ENCODE measurements around the gene TRIM52.

DNA sequence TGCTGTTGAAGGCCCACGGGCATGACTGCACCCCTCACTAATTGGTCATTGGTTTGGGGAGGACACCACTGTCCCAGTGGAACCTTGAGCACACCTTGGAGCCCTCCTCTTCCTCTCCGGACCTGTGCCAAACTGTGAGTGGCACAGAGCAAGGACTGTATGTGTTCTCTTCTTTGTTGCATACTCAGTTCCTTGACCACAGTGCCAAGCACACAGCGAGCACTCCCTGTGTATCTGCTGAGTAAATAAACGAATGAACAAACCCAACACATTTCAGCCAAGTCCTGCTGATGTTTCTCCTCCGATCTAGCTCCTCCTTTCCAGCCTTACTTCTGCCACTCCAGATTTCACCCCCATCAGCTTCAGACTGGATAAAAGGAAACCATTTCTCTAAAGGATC, 2.7 kb upstream of the TRIM52 start:
- TF ChIP-seq, protein P1, sequence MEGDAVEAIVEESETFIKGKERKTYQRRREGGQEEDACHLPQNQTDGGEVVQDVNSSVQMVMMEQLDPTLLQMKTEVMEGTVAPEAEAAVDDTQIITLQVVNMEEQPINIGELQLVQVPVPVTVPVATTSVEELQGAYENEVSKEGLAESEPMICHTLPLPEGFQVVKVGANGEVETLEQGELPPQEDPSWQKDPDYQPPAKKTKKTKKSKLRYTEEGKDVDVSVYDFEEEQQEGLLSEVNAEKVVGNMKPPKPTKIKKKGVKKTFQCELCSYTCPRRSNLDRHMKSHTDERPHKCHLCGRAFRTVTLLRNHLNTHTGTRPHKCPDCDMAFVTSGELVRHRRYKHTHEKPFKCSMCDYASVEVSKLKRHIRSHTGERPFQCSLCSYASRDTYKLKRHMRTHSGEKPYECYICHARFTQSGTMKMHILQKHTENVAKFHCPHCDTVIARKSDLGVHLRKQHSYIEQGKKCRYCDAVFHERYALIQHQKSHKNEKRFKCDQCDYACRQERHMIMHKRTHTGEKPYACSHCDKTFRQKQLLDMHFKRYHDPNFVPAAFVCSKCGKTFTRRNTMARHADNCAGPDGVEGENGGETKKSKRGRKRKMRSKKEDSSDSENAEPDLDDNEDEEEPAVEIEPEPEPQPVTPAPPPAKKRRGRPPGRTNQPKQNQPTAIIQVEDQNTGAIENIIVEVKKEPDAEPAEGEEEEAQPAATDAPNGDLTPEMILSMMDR (IDR thresholded peaks at IDR 0.05), result no peak
- no peak for TF ChIP-seq POLR2A (IDR thresholded peaks at IDR 0.05)
